NCI-H2029 (cell line): ENCODE data around the gene RBP3.

Experiments
- DNase-seq: peaks from one replicate; lab custom pipeline; 2025; lab: John Stamatoyannopoulos, UW

RBP3 gene

DNA sequence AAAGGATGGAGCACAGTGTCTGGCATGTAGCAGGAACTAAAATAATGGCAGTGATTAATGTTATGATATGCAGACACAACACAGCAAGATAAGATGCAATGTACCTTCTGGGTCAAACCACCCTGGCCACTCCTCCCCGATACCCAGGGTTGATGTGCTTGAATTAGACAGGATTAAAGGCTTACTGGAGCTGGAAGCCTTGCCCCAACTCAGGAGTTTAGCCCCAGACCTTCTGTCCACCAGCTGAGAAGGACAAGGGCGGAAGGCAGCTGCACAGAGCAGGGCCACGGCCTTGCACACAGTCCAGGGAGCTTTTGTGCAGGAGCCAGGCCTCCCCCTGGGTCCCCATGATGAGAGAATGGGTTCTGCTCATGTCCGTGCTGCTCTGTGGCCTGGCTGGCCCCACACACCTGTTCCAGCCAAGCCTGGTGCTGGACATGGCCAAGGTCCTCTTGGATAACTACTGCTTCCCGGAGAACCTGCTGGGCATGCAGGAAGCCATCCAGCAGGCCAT, at the start of gene RBP3:
Gene RBP3, plus strand, starts transcription at position 226 of the 514 bp plus-strand sequence. Its CDS starts 122 bp downstream, at position 348.
- no peak for DNase-seq

DNA sequence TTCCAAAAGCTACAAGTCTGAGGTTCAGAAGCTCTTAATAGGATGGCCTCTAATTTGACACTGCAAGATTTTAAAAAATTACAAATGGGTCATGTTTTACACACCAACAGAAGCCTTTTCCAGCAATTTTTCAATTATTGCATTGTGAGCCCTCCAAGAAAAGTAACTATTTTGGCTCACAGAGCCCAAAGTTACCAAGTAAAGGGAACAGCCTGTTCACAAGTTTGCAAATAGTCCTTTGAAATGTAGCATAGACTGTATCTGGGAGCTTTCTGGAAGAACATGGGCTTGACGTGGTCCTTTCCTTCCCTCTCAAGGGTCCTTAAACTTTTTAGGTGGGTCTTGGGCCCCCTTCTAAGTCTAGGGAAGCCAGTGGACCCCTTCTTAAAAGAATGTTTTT, 49.4 kb upstream of the RBP3 start:
- no peak for DNase-seq

DNA sequence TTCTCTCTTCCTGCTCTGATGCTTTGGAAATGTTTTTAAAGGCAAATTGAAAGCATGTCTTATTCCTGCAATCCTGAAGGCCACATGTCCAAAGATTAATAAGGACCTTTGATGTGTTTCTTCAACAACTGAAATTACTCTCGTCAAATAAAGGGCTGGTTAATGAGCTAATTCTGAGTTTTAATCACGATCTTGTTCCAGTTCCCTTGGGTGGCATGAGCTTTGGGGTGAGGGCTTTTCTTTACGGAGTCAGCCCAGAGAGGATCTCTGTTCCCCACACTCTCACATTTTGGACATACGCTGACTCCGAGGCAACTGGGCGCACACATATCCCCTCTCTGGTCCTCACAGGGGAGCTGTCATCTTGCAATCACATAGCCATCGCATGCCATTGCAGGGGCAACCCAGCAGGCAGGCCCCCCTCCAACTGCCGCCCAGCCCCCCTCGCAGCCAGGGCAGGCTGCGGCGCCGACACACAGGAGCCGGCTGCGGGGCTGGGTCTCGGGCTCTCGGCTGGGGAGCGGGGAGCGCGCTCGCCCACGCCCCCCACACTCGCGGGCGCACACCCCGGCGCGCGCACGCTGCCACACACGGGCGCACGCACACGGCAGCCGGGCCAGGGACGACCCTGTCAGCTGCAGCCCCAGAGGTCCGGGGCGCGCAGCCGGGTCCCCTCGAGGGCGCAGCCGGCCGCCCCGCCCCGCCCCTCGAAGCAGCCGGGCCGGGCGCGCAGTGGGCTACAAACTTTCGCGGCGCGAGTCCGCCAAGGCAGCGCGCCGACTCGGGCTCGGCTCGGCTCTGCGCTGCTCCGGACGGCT, 48.3 kb upstream of the RBP3 start, which contains the start of gene GDF10:
Gene GDF10, plus strand, starts transcription at position 587 of the 818 bp plus-strand sequence. CDS start 455 bp downstream, outside the sequence.
- DNase-seq, result no peak

DNA sequence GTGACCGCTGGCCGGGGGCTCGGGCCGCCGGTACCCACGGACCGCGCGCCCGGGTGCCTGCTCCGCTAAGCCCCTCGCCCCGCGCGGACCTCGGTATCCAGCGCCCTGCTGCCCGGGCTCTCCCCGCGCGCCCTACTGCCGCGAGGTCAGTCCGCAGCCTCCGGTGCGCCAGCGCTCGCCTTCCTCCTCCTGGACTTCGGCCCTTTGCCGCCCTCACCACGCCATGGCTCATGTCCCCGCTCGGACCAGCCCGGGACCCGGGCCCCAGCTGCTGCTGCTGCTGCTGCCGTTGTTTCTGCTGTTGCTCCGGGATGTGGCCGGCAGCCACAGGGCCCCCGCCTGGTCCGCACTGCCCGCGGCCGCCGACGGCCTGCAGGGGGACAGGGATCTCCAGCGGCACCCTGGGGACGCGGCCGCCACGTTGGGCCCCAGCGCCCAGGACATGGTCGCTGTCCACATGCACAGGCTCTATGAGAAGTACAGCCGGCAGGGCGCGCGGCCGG, 47.7 kb upstream of the RBP3 start:
- DNase-seq, result no peak

DNA sequence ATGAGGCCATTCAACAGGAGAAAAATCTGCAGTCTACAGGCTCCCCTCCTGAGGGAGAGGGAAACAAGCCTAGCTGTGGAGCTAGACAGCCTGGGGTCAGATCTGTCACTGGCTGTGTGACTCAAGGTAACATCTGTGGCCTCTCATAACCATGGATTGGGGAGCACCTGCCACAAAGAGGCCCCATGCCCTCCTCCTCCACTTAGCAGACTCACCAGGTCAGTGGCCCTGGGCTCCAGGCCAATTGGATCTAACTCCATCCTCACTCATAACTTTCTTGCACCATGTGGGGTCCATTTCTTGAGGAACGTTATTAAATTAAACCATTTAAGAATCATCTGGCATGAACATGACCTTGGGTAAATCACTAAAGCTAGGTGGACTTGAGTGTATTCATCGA, 46.3 kb upstream of the RBP3 start:
- no peak for DNase-seq

DNA sequence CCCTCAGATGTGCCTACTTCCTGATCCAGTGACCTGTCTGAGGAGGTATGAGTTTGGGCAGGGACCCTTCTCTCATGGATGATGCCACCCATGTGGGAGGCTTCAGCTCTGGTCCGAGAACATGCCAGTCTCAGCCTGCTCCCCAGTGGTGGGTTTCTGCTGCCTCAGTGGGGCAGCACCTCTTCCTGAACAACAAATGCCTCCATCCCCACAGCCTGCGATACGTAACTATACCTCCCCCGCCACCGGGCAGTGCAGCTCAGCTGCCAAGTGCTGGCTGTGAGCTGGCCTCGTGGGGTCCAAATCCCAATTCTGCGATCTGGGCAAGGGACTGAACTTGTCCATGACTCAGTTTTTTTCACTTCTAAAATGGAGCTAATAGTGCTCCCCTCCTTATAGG, 45.1 kb upstream of the RBP3 start:
- DNase-seq, result no peak

DNA sequence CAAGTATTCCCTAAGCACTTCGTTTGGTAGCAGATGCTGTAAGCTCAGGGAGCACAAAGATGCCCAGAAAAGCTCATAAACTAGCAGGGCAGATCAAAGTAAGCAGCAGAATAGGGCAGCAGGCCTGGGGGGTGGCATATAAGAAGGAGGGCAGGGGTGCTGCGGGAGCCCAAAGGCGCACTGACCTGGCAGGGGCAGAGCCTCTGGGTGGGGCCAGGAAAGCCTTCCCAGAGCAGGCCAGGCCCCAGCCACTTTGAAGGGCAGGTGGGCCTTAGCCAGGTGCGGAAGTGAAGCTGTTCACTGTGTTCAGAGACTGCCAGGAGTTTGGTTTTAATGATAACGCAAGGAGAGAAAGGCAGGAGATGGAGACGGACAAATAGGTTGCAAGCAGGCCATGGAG, 44.3 kb upstream of the RBP3 start:
- no peak for DNase-seq

DNA sequence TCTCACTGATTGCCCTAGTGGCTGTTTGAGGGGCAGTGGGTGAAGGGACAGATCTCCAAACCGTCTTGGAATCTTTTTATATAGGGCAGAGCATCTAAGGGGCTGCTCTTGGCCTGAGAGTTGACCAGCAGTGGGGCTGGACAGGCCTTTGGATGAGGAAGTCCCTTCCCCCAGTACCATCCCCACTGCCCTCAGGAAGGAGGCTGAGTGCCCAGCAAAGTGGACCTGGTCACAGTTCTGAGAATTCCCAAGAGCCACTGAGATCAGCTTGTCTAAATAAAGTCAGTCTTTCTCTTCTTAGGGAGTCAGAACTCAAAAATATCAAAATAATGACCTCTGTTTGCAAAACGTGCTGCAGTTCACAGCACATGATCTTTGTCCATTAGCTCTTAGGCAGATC, 42.6 kb upstream of the RBP3 start:
- no peak for DNase-seq

DNA sequence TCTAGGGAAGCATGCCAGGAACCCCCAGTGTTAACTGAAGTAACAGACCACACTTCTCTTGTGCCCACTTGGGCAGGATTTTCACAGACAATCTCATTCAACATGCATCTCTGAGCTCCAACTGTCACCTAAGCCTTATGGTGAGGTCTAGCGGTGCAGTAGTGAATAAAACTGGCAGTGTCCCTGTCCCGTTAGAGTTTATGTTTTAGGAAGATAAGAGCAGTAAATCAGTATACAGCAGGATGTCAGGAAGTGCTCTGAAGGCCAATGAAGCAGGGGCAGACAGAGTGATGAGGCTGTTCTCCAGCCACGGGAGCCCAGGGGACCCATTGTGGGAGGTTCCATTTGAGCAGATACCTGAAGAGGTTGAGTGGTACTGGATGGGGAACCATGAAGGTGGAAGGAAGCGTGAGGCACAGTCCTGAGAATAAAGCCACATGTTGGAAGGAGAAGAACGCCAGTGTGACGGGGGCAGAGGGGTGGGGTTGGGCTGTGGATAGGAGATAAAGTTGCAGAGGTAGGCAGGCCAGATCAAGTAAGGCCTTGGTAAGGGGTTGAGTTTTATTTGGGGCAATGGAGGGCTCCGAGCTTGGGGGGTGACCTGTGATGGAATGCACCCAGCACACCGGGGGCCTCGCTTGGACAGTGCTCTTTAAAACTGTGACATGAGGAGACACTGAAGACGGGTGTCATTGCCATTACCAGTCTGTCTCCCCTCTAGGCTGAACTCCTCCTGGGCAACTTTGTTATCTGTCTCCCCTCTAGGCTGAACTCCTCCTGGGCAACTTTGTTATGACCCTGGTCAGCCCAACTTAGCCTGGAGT, 41.6 kb upstream of the RBP3 start:
- no peak for DNase-seq

DNA sequence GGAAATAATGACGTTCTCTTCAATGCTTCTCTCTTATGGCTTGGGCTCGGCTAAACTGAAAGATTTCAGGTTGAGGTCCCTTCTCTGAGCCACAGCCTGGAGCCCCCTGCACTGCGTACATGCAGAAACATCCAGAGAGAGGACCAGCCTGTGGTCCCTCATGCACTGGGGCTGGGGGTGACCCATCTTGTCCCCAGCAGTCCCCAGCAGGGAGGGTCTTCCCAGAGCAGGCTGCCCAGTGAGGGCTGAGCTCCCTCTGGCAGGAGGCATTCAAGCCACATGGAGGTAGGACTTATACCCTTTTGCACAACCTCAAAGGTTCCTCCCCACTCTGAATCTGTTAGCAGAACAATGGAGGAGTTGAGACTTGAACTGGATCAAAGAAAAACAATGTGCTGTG, 40.8 kb upstream of the RBP3 start:
- no peak for DNase-seq

DNA sequence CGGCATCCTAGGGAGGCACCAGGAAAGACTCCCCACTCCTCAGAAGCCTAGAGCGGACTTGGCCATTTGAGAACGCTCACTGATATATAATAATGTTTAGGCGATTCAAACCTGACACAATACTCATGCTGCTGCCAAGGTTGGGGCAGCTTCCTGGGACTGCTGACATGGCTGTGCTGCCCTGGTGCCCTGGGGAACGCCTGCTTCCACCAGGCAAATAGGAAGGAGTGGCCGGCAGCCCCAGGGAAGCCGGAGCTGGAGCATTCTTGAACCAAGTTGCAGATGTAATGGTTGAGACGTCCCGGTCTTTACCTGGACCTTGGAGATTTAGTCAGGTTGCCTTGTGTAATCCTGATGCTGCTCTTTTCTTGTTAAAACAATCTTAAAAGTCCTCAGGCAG, 39.4 kb upstream of the RBP3 start:
- DNase-seq, result no peak

DNA sequence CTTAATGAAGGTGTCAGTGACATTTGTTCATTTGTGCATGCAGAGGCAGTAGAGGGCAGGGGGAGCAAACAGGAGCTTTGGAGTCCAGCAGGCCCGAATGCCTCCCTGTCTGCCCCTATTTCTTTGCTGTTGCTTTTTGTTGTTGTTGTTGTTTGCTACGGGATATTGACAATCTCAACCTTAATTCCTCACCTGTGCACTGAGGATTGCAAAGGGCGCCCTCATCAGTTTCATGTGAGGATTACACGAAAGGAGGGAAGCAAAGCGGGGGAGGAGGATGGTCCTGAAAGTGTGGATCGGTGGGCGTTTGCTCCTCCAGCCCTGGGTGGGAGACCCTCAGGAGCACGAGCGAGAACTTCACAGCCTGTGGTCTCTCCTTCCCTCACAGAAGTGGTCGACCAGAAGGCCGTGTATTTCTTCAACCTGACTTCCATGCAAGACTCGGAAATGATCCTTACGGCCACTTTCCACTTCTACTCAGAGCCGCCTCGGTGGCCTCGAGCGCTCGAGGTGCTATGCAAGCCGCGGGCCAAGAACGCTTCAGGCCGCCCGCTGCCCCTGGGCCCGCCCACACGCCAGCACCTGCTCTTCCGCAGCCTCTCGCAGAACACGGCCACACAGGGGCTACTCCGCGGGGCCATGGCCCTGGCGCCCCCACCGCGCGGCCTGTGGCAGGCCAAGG, 38.6 kb upstream of the RBP3 start:
- no peak for DNase-seq

DNA sequence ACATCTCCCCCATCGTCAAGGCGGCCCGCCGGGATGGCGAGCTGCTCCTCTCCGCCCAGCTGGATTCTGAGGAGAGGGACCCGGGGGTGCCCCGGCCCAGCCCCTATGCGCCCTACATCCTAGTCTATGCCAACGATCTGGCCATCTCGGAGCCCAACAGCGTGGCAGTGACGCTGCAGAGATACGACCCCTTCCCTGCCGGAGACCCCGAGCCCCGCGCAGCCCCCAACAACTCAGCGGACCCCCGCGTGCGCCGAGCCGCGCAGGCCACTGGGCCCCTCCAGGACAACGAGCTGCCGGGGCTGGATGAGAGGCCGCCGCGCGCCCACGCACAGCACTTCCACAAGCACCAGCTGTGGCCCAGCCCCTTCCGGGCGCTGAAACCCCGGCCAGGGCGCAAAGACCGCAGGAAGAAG, 38.1 kb upstream of the RBP3 start:
- DNase-seq, result no peak

DNA sequence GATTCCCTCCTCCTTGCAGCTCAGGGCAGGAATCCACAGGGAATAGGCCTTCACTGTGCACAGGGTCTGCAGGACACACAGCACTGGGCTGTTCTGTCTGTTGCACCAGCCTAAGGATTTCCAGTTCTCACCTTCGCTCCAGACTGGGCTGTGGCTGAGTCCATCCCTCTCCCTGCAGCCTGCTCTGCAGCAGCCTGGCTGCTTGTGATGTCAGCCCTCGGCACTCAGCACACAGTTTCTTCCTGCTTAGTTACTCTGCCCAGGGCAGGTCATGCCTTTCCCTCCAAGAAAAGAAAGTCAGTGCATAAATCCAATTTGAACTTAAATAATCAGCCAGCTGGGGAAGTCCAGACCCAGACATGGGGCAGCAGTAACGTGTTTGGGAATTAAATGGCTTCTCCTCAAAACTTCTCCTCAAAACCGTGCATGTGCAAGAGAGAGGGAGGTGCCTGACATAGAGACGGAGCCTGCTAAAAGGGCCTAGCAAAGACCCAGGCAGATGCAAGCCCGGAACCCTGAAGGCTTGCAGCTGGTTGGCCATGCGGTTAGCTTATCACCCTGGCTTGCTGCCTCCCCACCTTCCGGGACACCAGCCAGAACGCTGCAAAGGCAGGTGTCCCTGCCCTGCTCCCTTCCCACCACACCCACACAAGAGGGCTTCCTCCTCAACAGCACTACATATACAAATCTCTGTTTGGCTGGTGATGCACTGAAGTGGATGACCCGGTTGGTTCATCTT, 36.8 kb upstream of the RBP3 start:
- peak; percentile 76 for DNase-seq

DNA sequence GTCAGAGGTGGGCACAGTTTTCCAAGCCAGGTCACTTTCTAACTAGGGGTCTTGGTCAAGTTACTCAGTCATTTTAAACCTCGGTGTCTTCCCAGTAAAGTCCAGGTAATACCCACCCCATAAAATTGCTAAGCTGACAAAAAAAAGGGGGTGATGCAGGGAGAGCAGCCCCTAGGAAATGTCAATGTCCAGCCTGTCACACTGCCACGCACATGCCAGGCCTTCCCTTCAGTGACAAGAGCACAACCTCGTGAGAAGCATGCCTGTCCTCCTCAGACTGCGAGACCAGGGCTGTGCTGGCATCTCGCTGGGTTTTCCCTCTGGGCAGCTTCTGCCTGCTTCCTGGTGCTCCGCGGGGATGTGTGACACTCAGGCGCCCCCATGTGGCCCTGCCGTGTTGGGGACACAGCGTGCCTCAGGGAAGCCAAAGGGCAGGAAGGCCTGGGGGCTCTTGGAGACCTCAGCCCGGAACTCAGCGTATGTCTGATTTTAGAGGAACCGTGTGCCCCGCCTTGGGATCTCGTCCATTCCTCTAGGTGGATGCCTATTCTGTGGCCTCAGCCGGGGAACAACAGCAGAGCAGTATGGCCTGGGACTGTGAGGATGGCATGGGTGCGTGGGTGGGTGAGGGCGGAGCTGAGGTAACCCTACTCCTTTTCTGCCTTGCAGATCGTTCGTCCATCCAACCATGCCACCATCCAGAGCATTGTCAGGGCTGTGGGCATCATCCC, 36.1 kb upstream of the RBP3 start:
- DNase-seq, result peak; percentile 45

DNA sequence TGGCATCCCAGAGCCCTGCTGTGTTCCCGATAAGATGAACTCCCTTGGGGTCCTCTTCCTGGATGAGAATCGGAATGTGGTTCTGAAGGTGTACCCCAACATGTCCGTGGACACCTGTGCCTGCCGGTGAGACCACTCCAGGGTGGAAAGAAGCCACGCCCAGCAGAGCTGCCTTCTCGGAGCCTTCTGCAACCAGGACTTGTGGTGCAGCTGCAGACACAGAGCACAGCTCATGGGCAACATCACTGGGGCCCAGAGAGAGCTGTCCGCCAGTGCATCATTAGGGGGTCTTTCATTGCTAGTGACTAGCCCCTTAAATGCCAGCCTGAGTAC, 35.5 kb upstream of the RBP3 start:
- no peak for DNase-seq

DNA sequence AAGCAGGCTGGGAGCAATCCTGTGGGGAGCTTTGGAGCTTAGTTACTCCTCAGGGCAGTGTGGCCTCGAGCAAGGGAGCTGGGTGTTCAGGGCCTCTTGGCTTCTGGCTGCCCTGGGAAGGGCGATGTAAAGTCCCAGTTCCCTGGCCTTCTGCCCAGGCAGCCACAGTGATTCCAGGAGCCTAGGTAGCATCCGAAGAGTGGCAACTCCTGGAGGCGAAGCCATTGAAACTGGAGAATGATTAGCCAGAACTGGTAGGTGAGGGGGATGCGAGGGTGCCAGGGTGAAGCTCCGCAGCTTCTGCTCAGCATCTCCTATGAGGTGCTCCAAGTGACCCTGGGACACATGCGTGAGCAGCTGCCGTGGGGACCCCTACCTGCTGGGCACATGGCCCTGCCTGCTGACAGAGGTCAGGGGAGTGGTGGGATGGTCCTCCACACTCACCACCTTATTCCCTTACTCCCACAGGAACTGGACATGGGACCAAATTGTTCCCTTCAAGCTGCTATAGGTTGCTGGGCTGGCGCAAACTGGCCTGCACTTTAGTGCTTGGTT, 33.7 kb upstream of the RBP3 start:
- DNase-seq, result no peak

DNA sequence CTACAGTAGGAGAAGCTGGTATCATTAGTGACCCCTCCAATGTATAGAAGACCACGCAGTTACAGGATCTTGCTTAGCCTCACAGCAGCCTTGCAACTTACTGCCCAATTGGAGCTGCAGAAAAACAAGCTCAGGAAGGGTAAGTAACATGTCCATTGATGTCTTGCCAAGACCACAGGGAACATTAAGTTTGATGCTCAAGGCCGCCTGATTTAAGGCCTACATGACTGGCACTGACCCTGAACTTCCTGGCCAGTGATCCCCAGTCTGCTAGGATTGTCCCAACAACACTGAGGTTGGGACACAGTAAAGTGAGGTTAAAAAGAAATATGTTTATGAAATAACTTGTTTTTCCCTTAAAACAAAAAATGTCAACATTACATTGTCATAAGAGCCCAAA, 32.7 kb upstream of the RBP3 start:
- DNase-seq, result no peak

DNA sequence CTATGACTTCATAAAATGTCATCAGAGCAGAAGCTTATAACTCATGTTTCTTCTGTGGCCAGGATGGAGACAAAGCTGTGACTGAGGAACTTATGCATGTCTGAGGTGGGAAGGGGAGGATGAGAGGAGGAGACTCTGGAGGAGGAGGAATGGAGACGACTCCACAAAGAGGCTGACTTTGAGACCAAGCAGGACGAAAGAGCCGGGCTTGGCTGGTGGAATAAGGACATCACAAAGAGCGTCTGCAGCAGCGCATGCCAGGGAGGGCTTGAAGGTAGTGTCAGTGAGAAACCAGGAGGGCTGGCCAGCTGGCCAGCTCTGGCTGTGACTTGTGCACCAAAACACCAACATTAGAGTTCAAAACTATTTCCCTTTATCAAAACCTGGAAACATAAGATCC, 32.0 kb upstream of the RBP3 start:
- DNase-seq, result no peak

DNA sequence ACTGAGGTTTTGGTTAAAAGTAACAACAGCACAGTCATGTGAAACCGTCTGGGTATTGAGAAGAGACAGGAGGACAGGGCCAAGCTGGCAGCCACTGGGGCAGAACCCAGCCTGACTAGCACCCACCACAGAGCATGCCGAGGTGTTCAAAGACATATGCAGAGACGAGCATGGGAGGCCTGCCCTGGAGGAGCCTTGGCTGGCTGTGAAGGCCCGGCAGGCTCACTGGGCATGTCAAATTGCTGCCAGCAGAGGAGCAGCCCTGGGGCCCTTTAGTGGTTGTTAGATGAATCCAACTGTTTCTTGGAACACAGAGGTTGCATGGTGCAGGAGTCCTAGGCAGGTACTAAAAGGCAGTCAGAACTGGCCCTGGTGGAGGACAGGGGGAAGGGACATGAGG, 30.9 kb upstream of the RBP3 start:
- DNase-seq, result no peak

DNA sequence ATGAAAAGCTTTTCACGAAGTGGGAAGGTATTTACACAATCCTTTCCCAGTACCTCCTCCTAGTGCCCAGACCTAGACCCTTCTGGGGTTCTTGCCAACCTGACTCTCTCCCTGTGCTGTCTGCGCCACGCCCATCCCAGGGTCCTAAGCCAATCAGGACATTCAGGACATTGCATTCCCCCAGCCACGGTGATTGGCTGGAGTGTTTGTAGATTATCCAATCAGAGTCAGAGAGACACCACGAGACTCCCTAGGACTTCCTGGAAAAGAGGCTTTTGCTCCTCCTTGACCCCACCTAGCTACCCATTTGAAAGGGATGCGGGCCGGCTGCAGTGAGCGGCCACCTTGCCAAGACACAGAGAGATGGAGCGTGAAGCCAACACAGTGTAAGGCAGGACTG, 29.5 kb upstream of the RBP3 start:
- no peak for DNase-seq
